Activated naive CD4-positive, alpha-beta T cell treated with Interleukin-2 at 50 U/mL for 16 hours (primary cell): ENCODE measurements around the gene TTLL12.
A peak's percentile ranks its signal among the peaks of the same experiment; 100 is the strongest.

Source experiments
- DNase-seq: peaks from one replicate; pipeline ENCODE4 v3.0.0-alpha.2; 2020

The TTLL12 gene

GRCh38 chr22:43186272-43187170 is at the start of gene TTLL12:
TSS of gene TTLL12 (minus strand) at chr22:43187134. CDS start at chr22:43187069, 65 bp downstream.
- peak; percentile 61 for DNase-seq

GRCh38 chr22:43235445-43236409 is 48.8 kb upstream of the TTLL12 start:
- DNase-seq, result no peak

GRCh38 chr22:43234264-43234988 is 47.5 kb upstream of the TTLL12 start:
- DNase-seq, result no peak

- DNase-seq, result no peak
Observed at GRCh38 chr22:43233529-43233928, 46.6 kb upstream of the TTLL12 start.

GRCh38 chr22:43232445-43232844 is 45.5 kb upstream of the TTLL12 start:
- no peak for DNase-seq

- no peak for DNase-seq
Observed at GRCh38 chr22:43231724-43232034, 44.7 kb upstream of the TTLL12 start.

- peak; percentile 69 for DNase-seq
Observed at GRCh38 chr22:43230971-43231723, 44.2 kb upstream of the TTLL12 start.

GRCh38 chr22:43230571-43230970 is 43.6 kb upstream of the TTLL12 start:
- no peak for DNase-seq

- DNase-seq, result no peak
Observed at GRCh38 chr22:43228863-43229262, 41.9 kb upstream of the TTLL12 start.

- DNase-seq, result peak; percentile 7
Observed at GRCh38 chr22:43228330-43228729, 41.4 kb upstream of the TTLL12 start.

- no peak for DNase-seq
Observed at GRCh38 chr22:43227239-43227630, 40.3 kb upstream of the TTLL12 start.

- DNase-seq, result no peak
Observed at GRCh38 chr22:43226377-43227238, 39.7 kb upstream of the TTLL12 start.

- no peak for DNase-seq
Observed at GRCh38 chr22:43225609-43226008, 38.7 kb upstream of the TTLL12 start.

GRCh38 chr22:43222987-43223386 is 36.1 kb upstream of the TTLL12 start:
- DNase-seq, result no peak

- no peak for DNase-seq
Observed at GRCh38 chr22:43222262-43222661, 35.3 kb upstream of the TTLL12 start.

GRCh38 chr22:43220625-43221380 is 33.9 kb upstream of the TTLL12 start:
- no peak for DNase-seq

- DNase-seq, result no peak
Observed at GRCh38 chr22:43218786-43219185, 31.9 kb upstream of the TTLL12 start.

GRCh38 chr22:43217285-43218030 is 30.5 kb upstream of the TTLL12 start:
- no peak for DNase-seq

- no peak for DNase-seq
Observed at GRCh38 chr22:43216738-43217137, 29.8 kb upstream of the TTLL12 start.

- no peak for DNase-seq
Observed at GRCh38 chr22:43213962-43214361, 27.0 kb upstream of the TTLL12 start.
